ENCODE data around the gene CDH8.

The CDH8 gene

DNA sequence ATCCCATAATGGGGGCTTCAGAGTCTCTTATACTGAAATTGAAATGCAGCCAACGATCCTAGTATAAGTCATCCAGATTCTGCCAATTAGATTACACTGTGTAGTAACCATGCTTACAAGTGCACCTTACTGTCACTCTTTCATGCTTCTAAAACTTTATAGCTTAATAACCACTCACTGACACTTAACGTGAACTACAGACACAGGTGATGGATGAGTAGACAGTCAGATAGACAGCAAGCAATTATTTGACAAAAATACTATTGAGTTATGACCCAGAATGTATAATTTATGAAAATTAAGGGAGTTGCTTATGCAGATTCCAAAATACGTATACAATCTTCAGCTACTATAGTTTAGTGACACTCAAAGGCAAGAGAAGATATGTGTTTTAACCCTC is 6.3 kb downstream of the CDH8 start:
- no peak for DNase-seq

DNA sequence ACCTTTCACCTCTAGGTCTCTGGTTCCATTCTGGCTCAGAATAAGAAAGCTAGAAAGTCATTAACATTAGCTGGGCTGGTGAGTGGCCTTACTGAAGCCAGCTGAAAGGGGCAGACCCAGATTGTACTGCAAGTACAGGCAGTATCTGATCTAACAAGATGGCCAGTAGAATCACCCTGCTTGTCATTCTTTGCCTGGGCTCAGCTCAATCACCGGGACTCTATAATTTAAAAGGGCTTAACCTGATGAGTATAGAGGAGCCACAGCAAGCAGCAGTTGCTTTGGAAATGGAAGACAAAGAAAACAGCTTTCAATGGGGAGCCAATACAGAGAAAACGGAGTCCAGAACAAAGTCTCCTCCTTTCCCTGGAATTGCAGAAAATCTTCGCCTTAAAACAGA is 13.6 kb downstream of the CDH8 start:
- no peak for DNase-seq

GRCh38 chr16:62021161-62021581 is 15.1 kb downstream of the CDH8 start:
- no peak for DNase-seq

GRCh38 chr16:62020681-62021080 is 15.6 kb downstream of the CDH8 start:
- no peak for DNase-seq

DNA sequence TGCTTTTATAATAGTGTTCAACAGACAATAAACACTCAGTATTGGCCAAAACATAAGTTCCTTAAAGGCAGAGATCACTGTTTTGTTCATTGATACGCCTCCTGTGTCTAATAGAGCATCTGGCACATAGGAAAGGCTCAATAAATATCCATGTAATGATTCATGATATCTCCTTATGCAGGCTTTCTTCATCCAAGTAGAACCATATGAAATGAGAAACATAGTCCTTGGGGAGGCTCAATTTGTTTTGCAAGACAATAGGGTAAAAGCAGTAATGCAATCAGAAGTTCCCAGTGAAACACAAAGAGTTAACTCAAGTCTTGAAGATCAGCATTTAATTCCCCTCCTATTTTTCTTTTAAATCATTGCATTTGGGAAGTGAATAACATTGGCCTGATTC is 16.4 kb downstream of the CDH8 start:
- no peak for DNase-seq

DNA sequence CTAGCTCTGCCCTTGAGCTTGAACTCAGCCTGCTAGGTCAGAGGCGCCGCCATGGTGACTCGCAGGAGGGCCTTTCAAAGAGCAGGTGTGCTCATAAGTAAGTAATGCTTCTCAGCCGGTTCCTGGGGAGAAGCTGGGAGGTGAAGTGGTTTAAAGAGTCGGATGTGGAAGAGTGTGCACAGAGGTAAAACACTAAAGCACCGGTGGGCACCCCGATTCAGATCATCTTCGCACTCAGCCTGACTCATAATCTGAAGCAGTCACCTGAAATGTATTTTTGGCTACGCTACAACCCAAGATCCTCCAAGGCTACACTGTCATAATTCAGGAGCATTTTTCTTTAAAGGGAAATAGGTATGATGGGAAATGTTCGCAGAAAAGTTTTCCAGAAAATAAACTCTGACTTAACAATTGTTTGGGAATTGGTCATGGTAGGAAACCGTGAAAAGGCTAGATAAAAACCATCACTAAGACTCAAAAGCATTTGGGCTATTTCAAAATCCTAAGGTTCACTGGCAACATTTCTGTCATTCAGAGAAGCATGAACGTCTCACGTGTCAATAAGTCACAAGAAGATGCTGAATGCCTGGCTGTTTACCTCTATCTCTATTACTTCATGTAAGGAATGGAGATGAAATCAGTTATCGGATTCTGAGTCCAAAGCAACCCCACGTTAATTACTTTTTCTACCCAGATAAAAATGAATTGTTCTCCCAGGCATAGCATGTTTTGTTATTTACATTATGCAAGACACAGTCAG is 17.8 kb downstream of the CDH8 start:
- no peak for DNase-seq

GRCh38 chr16:62014319-62014923 is 21.8 kb downstream of the CDH8 start:
- no peak for DNase-seq

DNA sequence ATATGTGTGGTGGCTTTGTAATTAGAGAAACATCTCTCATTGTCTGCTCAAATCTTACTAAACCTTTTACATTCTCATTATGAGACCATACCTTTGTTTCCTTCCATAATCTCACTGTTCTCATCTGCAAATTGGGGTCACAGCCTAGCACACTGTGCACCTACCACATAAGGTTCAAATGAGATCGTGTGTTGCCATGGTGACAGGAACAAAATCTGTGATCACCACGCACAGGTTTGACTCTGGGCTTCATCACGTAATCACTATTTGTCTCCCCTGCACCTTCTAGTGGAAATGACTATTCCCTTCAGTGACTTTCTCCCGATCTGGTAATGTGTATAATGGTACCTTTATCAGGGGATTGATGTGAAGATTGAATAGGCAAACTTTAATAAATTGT is 26.1 kb downstream of the CDH8 start:
- no peak for DNase-seq

- DNase-seq: no peak
These were observed 37.8 kb downstream of the CDH8 start for GRCh38 chr16:61998460-61998859.

- DNase-seq: no peak
These were observed 43.1 kb downstream of the CDH8 start for GRCh38 chr16:61993108-61993507.

DNA sequence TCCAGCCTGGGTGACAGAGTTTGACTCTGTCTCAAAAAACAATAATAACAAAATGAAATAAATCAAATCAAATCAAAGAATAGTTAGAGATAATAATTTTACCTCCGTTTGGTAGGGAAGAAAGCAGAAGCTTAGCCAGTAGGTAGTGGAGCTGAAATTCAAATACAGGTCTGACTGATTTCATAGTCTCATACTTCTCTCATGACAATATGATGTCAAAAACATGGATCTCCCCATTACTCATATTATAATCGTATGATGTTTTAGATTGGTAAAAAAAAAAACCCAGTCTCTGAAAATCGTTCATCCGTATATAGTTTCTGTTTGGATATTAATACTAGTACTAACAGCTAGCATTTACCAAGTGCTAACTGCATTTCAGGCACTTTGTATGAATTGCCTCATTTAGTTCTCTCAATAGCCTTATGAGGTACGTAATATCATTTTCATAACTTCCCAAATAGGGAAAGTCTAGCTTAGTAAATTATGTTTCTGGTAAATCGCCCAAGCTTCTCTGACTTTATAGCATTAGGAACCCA is 48.7 kb downstream of the CDH8 start:
- DNase-seq: no peak

DNA sequence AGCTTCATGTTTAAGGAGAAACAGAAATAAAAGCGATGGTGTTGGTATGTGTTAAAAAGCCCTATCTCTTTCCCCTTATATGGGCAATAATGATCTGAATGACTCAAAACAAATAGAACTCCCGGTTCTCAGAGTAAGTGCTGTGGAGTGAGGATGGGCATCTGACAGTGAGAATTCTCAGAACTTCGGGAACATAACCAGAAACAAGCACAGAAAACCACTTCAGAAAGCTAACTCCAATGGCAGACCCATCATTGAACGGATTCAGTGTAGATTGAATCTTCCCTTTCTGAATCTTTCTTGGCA is 67.2 kb downstream of the CDH8 start:
- DNase-seq: no peak

GRCh38 chr16:61968242-61969076 is 67.8 kb downstream of the CDH8 start:
- no peak for DNase-seq

DNA sequence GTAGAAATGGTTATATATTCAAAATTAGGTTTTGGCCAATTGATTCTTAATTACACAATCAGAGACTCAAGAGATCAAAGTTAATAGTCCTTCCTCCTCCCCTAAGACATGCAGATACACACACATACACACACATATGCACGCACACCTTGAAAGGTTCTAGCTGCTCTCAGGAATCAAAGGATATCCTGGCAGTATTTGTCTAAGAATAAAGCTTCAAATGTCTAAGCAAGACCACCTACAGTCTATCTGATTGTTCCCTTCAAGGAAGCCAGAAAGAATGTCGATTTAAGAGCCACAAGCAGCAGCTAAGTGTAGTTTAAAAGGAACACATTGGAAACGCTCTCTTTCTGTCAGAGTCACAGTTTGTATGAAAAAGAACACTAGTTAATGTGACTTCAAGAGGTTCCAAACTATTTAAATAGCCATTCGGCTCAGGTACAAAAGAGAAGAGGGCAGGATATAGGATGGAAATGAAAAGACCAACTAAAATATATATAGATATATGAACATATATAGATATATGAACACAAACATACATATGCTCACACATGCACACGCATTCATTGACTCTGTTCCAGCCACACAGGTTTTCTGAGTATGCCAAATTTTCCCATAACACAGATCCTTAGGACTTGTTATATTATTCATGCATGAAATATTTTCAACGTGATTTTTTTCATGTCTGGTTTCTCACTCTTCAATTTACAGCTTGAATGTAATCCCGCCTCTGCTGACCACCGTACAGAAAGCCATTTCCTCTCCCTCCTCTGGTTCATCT is 79.0 kb downstream of the CDH8 start:
- no peak for DNase-seq

DNA sequence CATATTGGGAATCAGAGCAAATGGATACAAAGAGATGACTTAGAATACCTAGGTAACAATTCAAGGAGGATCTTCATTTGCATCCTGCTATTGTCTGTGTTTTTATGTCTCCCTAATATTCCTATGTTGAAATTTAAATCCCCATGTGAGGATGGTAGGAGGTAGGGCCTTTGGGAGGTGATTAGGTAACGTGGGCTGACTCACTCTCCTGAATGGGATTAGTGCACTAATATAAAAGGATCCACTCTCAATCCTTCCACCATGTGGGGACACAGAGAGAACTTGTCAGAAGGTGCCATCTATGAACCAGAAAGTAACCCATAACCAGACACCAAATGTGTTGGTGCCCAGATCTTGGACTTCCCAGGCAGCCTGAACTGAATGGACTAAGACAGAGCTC is 83.4 kb downstream of the CDH8 start:
- DNase-seq: no peak

- DNase-seq: no peak
These were observed 87.8 kb downstream of the CDH8 start for GRCh38 chr16:61948414-61948813.

DNA sequence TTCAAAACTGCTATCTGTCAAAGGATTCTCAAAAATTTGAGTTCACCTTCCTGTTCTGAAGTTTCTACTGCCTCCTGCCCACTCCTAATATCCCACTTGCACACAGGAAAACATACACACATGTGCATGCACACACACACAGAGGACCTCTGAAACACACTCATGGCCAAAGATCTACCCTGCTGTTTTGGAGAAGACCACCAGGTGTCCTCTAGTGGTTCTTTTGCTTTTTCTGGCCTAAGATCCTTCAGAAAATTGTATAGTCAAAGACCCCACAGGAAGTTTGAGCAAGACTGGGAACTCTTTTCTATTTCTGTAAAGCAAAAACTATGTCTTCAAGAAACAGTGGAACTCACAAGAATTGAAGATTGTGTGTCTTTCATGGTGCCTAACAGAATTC is 90.2 kb downstream of the CDH8 start:
- no peak for DNase-seq

- no peak for DNase-seq
These were observed 90.7 kb downstream of the CDH8 start for GRCh38 chr16:61945511-61945910.

GRCh38 chr16:61944004-61944403 is 92.2 kb downstream of the CDH8 start:
- no peak for DNase-seq

DNA sequence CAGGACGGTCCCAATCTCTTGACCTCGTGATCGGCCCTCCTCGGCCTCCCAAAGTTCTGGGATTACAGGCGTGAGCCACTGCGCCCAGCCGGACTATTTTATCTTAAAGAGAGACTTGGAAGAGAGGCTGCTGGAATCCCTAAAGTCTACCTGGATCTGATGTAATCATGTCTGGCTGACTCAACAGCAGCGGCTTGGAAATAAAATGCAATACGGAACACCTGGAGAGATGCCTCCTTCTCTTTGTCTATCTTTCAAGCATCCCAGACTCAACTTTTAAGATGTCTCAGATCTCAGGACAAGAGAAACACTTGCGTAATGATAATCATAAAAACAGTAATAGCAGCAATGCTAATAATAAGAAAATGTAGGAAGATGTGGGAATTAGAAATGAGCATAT is 95.6 kb downstream of the CDH8 start:
- no peak for DNase-seq

DNA sequence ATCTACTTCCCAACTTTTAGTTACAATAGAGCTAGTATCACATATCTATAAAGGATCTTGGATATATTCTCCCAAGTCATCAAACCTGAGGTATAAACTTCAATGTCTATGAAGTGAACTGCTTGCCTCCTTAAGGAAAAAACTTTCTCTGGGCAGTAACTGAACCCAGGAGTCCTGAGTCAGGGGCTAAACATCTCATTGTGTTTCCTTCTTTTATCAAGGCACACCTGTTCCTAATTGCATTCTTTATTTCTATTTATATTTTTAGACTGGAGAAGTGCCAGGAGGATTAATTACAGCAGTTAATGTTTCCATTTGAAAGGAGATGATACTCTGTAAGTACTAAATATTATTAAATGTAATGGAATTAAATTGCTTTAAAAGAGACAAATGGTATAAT is 98.6 kb downstream of the CDH8 start:
- no peak for DNase-seq

DNA sequence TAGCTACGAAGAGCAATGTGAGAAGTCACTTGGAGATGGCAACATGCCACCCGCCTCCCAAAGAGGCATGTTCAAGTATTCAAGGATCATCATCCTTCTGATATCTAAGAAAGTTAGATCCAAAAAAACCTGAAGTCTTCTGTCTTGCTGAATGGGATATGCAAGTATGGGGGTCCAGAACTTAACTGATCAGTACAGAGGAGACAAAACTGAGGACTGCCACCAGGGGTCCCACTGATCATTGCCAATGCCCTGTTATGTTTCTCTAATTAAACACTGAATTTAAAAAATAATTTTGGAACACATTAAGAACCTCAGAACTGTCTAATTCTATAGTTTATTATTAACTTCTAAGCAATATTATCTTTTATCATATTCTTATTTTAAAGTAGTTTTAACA is 99.7 kb downstream of the CDH8 start:
- no peak for DNase-seq

GRCh38 chr16:61934601-61935000 is 101.6 kb downstream of the CDH8 start:
- no peak for DNase-seq

Measured in right kidney (tissue), 1 donor.